Ammon's horn (tissue), 1 donor: Measurements from ENCODE around the gene FAU.
A peak's percentile ranks its signal among the peaks of the same experiment; 100 is the strongest.

Experiments
- DNase-seq: peaks from one replicate; pipeline ENCODE4 v3.0.0-alpha.2; 2016; ENCODE audit warnings: low spot score

Gene FAU

DNA sequence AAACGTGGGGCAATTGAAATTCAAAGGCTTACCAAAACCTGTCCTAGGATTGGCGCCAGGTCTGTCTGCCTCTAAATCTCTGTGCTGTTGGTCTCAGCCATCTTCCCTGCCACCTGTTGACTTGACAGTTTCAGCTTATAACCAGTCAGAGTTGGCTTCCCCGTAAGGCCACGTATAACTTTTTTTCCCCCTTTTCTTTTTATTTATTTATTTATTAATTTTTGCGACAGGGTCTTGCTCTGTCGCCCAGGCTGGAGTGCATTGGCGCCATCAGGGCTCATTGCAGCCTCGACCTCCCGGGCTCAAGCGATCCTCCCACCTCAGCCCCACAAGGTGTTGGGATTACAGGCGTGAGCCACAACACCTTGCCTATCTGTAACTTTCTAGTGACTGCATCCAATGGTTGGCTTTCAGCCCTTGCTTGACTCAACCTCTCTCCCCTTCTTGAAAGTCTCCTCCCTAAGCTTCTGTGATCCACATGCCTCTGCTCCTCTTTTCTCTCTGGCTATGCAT, 13.8 kb upstream of the FAU start:
- DNase-seq: no peak

DNA sequence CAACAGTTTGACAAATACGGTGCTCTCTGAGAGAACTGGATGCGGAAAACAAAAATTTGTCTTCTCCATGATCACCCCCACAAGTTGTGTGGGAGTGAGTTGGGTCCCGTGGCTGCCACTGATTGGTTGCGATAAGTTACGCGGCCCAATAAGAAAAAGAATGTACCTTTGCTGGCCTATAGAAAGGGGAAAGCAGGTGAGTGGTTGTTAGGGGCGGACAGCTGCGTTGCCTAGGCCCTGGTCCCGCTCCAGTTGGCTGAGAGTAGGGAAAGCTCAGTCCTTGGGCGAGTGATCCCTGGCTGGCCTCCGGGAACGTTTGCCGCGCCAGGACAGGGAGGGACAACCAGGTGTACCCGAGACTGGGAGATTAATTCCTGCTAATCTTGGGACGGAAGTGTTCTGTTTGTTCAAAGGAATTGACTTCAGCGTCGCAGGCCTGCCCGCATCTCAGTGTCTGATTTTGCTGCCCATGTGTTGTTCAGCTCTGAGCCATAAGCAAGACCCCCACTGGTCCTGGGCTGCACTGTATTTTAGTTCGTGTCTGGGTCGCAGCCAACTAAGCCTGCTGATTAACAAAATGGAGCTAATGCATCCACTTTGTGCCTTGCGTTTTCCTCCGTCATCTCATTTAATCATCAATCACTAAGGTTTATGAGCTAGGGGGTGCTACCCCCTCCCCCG, 13.2 kb upstream of the FAU start:
- peak; percentile 95 for DNase-seq

- peak; percentile 93 for DNase-seq
Measured at GRCh38 chr11:65134240-65134951, 12.5 kb upstream of the FAU start, which contains the start of gene SYVN1. SYVN1 (minus strand) TSS chr11:65134519; CDS start chr11:65133601, 918 bp downstream.

DNA sequence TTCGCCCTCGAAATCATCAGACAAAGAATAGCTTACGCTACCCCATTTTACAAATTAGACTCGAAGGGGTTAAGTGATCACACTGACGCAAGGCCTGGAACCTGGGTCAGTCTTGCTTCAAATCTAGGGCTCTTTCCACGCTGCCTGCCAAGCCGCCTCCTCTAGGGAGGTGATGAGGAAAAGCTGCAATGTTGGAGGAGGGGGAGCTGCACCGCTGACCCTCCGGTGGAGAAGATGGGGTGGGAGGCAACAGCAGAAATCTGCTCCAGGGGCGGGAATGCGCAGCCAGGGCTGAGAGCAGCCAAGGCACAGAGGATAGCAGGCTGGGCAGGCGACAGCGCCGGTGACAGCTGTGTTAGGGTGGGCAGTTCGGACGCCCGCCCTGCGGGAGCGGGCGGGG, 11.8 kb upstream of the FAU start:
- DNase-seq: no peak

GRCh38 chr11:65132988-65133700, 11.2 kb upstream of the FAU start:
- DNase-seq: no peak

GRCh38 chr11:65132238-65132987, 10.5 kb upstream of the FAU start:
- DNase-seq: no peak

DNA sequence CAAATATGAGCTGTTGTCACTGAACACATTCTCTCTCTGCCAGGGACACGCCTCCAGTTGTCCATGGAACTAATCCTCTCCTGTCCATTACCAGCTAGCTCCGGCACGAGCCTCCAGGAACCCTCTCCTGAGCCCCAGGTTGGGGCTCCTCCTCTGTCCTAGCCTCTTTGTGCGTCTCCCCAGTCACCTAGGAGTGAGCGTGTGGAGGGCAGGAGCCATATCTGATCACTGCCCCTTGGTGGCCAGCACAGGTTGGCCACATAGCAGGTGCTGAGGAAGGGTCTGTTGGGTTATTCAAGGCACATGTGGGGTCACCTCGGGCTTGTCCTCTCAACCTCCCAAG, 9.9 kb upstream of the FAU start:
- no peak for DNase-seq

DNA sequence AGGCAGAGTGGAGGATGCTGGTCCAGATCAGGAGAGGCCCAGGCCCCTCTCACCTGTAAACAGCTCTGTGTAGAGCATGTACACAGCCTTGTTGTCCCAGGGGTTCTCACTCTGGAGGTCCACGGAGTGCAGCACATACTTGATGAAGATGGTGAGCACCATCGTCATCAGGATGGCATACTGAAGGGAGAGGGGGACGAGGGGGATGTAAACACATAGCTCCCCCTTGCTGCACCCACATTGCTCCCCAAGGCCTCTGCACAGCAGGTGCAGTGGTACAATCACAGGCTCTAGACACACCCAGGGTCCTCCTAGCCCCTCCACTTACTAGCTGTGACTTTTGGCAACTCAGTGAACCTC, 9.5 kb upstream of the FAU start:
- no peak for DNase-seq

DNA sequence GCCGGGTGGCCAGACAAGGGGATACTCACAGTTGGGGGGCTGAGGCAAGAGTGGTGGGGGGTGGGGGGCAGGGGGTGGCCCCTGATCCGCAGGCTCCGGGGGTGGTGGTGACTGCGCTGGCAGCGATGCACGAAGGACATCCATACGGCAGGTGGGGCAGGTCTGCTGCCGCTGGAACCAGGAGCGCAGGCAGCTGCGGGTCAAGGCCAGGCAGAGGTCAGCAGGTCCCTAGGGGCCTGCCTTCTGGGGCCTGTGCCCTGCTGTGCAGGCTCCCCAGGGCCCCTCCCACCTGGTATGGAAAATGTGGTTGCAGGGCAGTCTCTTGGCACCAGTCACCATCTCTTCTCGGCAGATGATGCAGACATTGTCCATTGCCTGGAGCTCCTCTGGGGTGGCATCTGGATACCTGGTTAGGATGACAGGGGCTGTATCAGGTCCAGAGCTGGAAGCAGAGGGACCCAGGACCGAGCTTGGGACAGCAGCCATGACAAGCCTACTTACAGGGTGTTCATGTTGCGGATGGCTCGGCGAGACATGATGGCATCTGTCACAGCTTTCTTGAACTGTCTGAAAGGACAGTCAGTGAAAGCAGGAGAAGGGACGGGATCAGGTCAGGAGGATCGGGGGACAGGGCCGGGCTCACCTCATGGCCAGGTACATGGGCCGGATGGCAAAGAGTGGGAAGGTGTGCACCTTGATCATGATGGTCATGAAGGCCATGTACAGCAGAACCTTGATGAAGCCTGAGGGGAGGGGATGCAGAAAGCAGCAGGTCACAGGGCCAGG, 8.9 kb upstream of the FAU start:
- no peak for DNase-seq

DNA sequence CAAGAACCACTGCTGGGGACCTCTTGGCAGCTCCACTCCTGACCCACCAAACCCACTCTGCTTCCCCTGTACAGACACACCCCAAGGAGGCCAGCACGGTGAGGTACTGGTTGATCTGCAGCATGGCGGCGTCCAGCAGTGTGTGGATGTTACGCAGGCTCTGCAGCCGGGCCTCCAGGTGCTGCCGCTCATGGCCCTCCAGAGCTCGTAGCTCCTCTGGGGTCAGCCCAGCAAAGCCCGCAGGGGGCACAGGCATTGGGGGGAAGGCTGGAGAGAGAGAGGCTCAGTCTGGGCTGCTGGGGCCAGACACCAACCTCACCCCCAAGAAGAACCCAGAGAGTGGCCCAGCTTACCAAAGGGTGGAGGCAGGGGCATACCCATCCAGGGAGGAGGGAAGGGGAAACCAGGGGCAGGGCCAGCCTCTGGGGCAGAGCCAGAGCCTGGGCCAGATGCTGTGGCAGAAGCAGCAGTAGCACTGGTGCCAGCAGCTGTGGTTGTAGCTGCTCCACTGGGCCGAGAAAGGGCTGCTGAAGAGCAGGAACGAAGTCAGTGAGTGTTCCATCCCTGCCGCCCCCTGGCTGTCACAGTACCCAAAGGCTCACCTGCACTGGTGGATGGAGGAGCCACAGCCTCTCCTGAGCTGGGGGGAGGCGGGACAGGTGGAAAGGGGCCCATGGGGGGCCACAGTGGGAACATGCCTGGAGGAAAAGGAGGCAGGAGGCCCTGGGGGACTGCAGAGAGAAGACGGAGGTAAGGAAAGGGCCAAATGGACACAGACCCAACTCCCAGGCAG, 7.9 kb upstream of the FAU start:
- DNase-seq: no peak

- DNase-seq: no peak
Measured at GRCh38 chr11:65128182-65129145, 6.5 kb upstream of the FAU start.

GRCh38 chr11:65127473-65128181, 5.7 kb upstream of the FAU start:
- DNase-seq: no peak

- DNase-seq: no peak
Measured at GRCh38 chr11:65126624-65127274, 4.8 kb upstream of the FAU start.

- no peak for DNase-seq
Measured at GRCh38 chr11:65125197-65126056, 3.5 kb upstream of the FAU start.

DNA sequence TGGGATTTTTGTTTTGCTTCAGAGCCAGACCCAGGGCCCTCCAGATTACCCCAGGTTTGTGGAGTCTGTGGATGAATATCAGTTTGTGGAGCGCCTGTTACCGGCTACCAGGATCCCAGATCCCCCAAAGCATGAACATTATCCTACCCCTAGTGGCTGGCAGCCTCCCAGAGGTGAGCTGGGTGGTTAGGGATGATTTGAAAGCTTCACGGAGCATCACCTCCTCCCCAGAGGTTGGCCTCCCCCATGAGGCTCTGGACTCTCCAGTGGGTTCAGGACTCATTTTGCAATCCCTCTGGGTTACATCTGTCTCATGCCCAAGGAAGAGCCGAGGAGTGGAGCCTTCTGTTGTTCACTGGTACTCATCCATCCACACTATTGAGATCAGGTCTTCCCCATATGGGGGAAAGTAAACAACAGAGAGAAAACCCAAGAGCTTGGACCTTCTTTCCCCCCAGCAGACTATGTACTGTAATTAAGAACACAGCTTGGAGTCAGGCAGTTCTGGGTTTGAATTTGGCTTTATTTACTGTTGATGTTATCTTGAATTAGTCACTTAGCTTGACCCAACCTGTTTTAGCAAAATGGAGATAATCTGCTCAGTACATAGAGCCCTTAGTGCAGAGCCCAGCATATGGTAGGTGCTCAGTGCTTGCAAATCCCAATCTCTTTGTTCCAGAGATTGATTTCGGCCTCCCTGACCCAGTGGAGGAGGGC, 2.7 kb upstream of the FAU start:
- DNase-seq: no peak

DNA sequence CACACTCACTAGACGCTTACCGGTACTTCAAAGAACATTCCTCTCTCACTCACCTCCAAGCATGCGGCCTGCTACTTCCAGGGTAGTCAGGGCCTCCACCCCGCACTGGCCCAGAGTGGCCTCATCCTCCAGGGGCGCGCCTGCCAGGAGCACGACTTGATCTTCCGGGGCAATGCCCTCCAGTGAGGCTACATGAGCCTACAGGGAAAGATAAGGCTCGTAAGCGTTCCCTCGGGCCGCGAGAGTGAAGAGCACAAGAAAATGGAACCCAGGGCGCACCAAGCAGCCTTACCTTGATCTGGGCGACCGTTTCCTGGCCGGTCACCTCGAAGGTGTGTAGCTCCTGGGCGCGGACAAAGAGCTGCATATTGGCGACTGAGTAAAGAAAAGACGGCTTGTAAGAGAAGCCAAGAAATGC, 478 bp downstream of the FAU start:
- no peak for DNase-seq

- no peak for DNase-seq
Measured at GRCh38 chr11:65120831-65121230, 1.1 kb downstream of the FAU start.
